HG03097 (cell line): ENCODE measurements around the gene DOCK3.

ENCODE experiments used
- ATAC-seq: cut with Tn5 transposase; IDR thresholded peaks from one replicate; pipeline ENCODE4 v1.9.1; 2021; ENCODE audit not compliant: unreplicated experiment, low FRiP score

DOCK3 gene

GRCh38 chr3:50674349-50675178 lies at the start of gene DOCK3:
DOCK3 (plus strand) TSS chr3:50674927; CDS start chr3:50675264, 337 bp downstream.
- peak; percentile 59 for ATAC-seq

- ATAC-seq = no peak
These were observed 49.2 kb upstream of the DOCK3 start for GRCh38 chr3:50625231-50626182.

GRCh38 chr3:50626401-50626800 lies 48.3 kb upstream of the DOCK3 start:
- no peak for ATAC-seq

- no peak for ATAC-seq
These were observed 47.2 kb upstream of the DOCK3 start for GRCh38 chr3:50627407-50628051.

GRCh38 chr3:50628601-50629000 lies 46.1 kb upstream of the DOCK3 start:
- ATAC-seq = no peak

GRCh38 chr3:50630394-50630793 lies 44.3 kb upstream of the DOCK3 start:
- ATAC-seq = no peak

- no peak for ATAC-seq
These were observed 43.9 kb upstream of the DOCK3 start for GRCh38 chr3:50630877-50631276.

GRCh38 chr3:50632450-50632849 lies 42.3 kb upstream of the DOCK3 start:
- no peak for ATAC-seq

GRCh38 chr3:50633230-50633790 lies 41.4 kb upstream of the DOCK3 start:
- ATAC-seq = no peak

- no peak for ATAC-seq
These were observed 39.7 kb upstream of the DOCK3 start for GRCh38 chr3:50635066-50635465.

GRCh38 chr3:50637011-50637410 lies 37.7 kb upstream of the DOCK3 start:
- no peak for ATAC-seq

- no peak for ATAC-seq
These were observed 36.8 kb upstream of the DOCK3 start for GRCh38 chr3:50637945-50638344.

GRCh38 chr3:50639055-50639494 lies 35.7 kb upstream of the DOCK3 start:
- ATAC-seq = no peak

- no peak for ATAC-seq
These were observed 32.3 kb upstream of the DOCK3 start for GRCh38 chr3:50642382-50642781.

- no peak for ATAC-seq
These were observed 30.2 kb upstream of the DOCK3 start for GRCh38 chr3:50644561-50644960.

GRCh38 chr3:50645378-50645777 lies 29.3 kb upstream of the DOCK3 start:
- ATAC-seq = no peak

GRCh38 chr3:50648313-50648712 lies 26.4 kb upstream of the DOCK3 start:
- ATAC-seq = no peak

- no peak for ATAC-seq
These were observed 25.8 kb upstream of the DOCK3 start for GRCh38 chr3:50648944-50649343.

- ATAC-seq = no peak
These were observed 25.2 kb upstream of the DOCK3 start for GRCh38 chr3:50649451-50649931.

- ATAC-seq = no peak
These were observed 24.7 kb upstream of the DOCK3 start for GRCh38 chr3:50650018-50650417.
